ENCODE data around the gene TRRAP.

The TRRAP gene

GRCh38 chr7:98949336-98950044 lies 71.2 kb downstream of the TRRAP start:
- no peak for DNase-seq (ENCODE audit: low read depth)

- no peak for DNase-seq (ENCODE audit: low read depth)
Measured at GRCh38 chr7:98955992-98956391, 77.7 kb downstream of the TRRAP start.

- no peak for DNase-seq (ENCODE audit: low read depth)
Measured at GRCh38 chr7:98956469-98956868, 78.1 kb downstream of the TRRAP start.

GRCh38 chr7:98956937-98957336 lies 78.6 kb downstream of the TRRAP start:
- DNase-seq (ENCODE audit: low read depth): no peak

GRCh38 chr7:98957766-98958165 lies 79.4 kb downstream of the TRRAP start:
- no peak for DNase-seq (ENCODE audit: low read depth)

- no peak for DNase-seq (ENCODE audit: low read depth)
Measured at GRCh38 chr7:98958968-98959367, 80.6 kb downstream of the TRRAP start.

GRCh38 chr7:98963305-98963704 lies 85.0 kb downstream of the TRRAP start:
- no peak for DNase-seq (ENCODE audit: low read depth)

GRCh38 chr7:98964596-98964995 lies 86.3 kb downstream of the TRRAP start:
- DNase-seq (ENCODE audit: low read depth): no peak

GRCh38 chr7:98968621-98969020 lies 90.3 kb downstream of the TRRAP start:
- no peak for DNase-seq (ENCODE audit: low read depth)

GRCh38 chr7:98969386-98969785 lies 91.1 kb downstream of the TRRAP start:
- DNase-seq (ENCODE audit: low read depth): no peak

GRCh38 chr7:98970016-98970615 lies 91.8 kb downstream of the TRRAP start:
- no peak for DNase-seq (ENCODE audit: low read depth)

- DNase-seq (ENCODE audit: low read depth): no peak
Measured at GRCh38 chr7:98970805-98971204, 92.5 kb downstream of the TRRAP start.

- DNase-seq (ENCODE audit: low read depth): no peak
Measured at GRCh38 chr7:98974205-98974604, 95.9 kb downstream of the TRRAP start.

GRCh38 chr7:98974906-98975816 lies 96.8 kb downstream of the TRRAP start:
- no peak for DNase-seq (ENCODE audit: low read depth)

- no peak for DNase-seq (ENCODE audit: low read depth)
Measured at GRCh38 chr7:98976396-98977185, 98.3 kb downstream of the TRRAP start.

- DNase-seq (ENCODE audit: low read depth): no peak
Measured at GRCh38 chr7:98978672-98979071, 100.3 kb downstream of the TRRAP start.

GRCh38 chr7:98981701-98982100 lies 103.4 kb downstream of the TRRAP start:
- no peak for DNase-seq (ENCODE audit: low read depth)

GRCh38 chr7:98982686-98983085 lies 104.4 kb downstream of the TRRAP start:
- DNase-seq (ENCODE audit: low read depth): no peak

GRCh38 chr7:98984126-98984525 lies 105.8 kb downstream of the TRRAP start:
- no peak for DNase-seq (ENCODE audit: low read depth)

- no peak for DNase-seq (ENCODE audit: low read depth)
Measured at GRCh38 chr7:98985406-98985805, 107.1 kb downstream of the TRRAP start.

GRCh38 chr7:98985945-98986344 lies 107.6 kb downstream of the TRRAP start:
- DNase-seq (ENCODE audit: low read depth): no peak

- DNase-seq (ENCODE audit: low read depth): no peak
Measured at GRCh38 chr7:98988641-98989040, 110.3 kb downstream of the TRRAP start.
